Activated B cell treated with CpG ODN at 0.5 μM for 24 hours (primary cell): ENCODE results near the gene PTGR2. TPM values are rescaled to one million over a fixed set of nuclear protein-coding genes. Genes with fewer than 3 reads are reported as not detected.

Experiments
- ATAC-seq: fragments of 200-7000 bp; cut with Tn5 transposase; one replicate; pipeline ENCODE4 v1.10.0; 2021; ENCODE audit warnings: low read depth, mild to moderate bottlenecking, moderate library complexity
- CTCF ChIA-PET: fragments of 350-600 bp; sonication (Branson Sonifier 250); formaldehyde crosslinking; loops from one replicate; lab custom pipeline; 2021; ENCODE audit warnings: antibody characterized with exemption; lab: Charles Lee
- POLR2A ChIA-PET: fragments of 350-600 bp; sonication (Branson Sonifier 250); formaldehyde crosslinking; loops from one replicate; lab custom pipeline; 2021; ENCODE audit warnings: antibody characterized with exemption; lab: Charles Lee
- DNase-seq: peaks from one replicate; pipeline ENCODE4 v3.0.0; 2022
- H3K27ac Mint-ChIP-seq: one replicate; pipeline ENCODE4 v1.8.0; 2020; ENCODE audit warnings: mixed read lengths
- H3K27me3 Mint-ChIP-seq: one replicate; pipeline ENCODE4 v1.8.0; 2021; ENCODE audit warnings: mixed read lengths
- H3K36me3 Mint-ChIP-seq: one replicate; pipeline ENCODE4 v1.8.0; 2021; ENCODE audit warnings: low read depth, mixed read lengths
- H3K4me1 Mint-ChIP-seq: one replicate; pipeline ENCODE4 v1.8.0; 2021; ENCODE audit warnings: mixed read lengths
- H3K4me3 Mint-ChIP-seq: one replicate; pipeline ENCODE4 v1.8.0; 2020; ENCODE audit warnings: mild to moderate bottlenecking, mixed read lengths
- H3K9me3 Mint-ChIP-seq: one replicate; pipeline ENCODE4 v1.8.0; 2020; ENCODE audit warnings: mixed read lengths
- intact Hi-C: fragments of 100-400 bp; cut with micrococcal nuclease; formaldehyde crosslinking; loops from one replicate; pipeline ENCODE4 v1.15.1; 2024
- total RNA-seq: library from RNA; stranded (reverse); gene quantifications from 2 replicates; pipeline ENCODE4 v1.2.3, GENCODE V29; 2022
- TF ChIP-seq, protein P1 (sequence below): fragments of 200-600 bp; IDR thresholded peaks from one replicate; pipeline ENCODE4 v1.8.0; 2022; ENCODE audit warnings: antibody characterized with exemption, mild to moderate bottlenecking

PTGR2 gene
- total RNA-seq, 1 donor from 2014 or later, result 4.8 TPM

DNA sequence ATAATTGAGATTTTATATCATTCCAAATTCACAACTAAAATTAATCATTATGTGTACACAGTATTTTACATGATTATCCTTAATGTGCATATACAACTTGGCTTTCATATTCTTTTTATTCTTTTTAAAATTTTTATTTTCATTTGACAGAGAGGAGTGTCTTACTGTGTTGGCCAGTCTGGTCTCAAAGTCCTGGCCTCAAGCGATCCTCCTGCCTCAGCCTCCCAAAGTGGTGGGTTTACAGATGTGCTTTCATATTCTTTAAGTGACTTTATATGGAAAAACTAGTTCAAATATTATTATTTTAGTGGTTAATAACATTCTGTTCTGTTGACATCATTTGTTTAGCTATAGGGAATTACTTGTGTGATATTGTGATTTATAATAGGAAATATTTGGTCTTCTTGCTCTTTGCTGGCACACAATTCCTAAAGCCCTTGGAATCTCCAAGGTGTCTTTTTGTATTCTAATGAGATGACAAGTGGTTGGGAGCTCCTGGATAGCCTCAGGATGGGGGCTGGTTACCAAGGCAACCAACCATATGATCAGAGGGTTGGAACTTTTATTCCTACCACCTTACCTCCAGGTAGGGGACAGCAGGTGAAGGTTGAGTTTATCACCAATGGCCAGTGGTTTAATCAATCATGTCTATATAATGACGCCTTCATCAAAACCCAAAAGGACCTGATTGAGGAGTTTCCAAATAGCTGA is 19.0 kb downstream of the PTGR2 start:
- CTCF ChIA-PET, result no interaction called here
- no peak overlapping the region for H3K4me3 Mint-ChIP-seq
- H3K27me3 Mint-ChIP-seq, result no peaks in the 10 kb centered on the region
- no peak overlapping the region for H3K27ac Mint-ChIP-seq
- no peak for DNase-seq
- ATAC-seq, result no peak
- intact Hi-C loops, result no loop called here
- H3K4me1 Mint-ChIP-seq, result no peaks in the 10 kb centered on the region
- TF ChIP-seq, protein P1, sequence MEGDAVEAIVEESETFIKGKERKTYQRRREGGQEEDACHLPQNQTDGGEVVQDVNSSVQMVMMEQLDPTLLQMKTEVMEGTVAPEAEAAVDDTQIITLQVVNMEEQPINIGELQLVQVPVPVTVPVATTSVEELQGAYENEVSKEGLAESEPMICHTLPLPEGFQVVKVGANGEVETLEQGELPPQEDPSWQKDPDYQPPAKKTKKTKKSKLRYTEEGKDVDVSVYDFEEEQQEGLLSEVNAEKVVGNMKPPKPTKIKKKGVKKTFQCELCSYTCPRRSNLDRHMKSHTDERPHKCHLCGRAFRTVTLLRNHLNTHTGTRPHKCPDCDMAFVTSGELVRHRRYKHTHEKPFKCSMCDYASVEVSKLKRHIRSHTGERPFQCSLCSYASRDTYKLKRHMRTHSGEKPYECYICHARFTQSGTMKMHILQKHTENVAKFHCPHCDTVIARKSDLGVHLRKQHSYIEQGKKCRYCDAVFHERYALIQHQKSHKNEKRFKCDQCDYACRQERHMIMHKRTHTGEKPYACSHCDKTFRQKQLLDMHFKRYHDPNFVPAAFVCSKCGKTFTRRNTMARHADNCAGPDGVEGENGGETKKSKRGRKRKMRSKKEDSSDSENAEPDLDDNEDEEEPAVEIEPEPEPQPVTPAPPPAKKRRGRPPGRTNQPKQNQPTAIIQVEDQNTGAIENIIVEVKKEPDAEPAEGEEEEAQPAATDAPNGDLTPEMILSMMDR, result no peak
- POLR2A ChIA-PET, result interaction anchor here (0.7 kb wide), 1 partner anchor 80 kb away, joined by 4 read pairs; no protein-coding TSS in a partner anchor
- no peaks in the 10 kb centered on the region for H3K9me3 Mint-ChIP-seq
- H3K36me3 Mint-ChIP-seq, result peaks cover 4% of the 10 kb centered on the region

DNA sequence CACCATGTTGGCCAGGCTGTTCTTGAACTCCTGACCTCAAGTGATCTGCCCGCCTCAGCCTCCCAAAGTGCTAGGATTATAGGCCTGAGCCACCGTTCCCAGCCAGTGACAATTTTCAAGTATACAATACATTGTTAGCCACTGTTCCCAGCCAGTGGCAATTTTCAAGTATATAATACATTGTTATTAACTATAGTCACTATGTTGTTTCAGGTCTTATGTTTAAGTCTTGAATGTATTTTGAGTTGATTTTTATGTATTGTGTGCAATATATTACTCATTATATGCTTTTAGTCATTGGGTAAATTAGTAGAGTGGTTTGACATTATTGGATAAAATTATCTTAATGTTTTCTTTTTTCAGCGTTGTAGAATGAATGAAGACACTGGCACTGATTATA is 22.0 kb downstream of the PTGR2 start:
- H3K9me3 Mint-ChIP-seq, result no peaks in the 10 kb centered on the region

GRCh38 chr14:73877790-73878189 is 26.2 kb downstream of the PTGR2 start:
- ChIA-PET POLR2A (interaction anchor here (0.7 kb wide), 1 partner anchor 9 kb away, joined by 4 read pairs; the partner anchor contains the start of gene ZNF410), CTCF (no interaction called here)
- Mint-ChIP-seq H3K36me3 (peaks cover 4% of the 10 kb centered on the region), H3K9me3 (no peaks in the 10 kb centered on the region), H3K4me3 (no peak overlapping the region), H3K27me3 (no peaks in the 10 kb centered on the region), H3K27ac (no peak overlapping the region), H3K4me1 (no peaks in the 10 kb centered on the region)
- TF ChIP-seq, protein P1, result no peak
- no peak for ATAC-seq
- intact Hi-C loops, result no loop called here
- DNase-seq, result no peak

More for the DNA sequence above, 22.0 kb downstream of the PTGR2 start:
- peaks cover 4% of the 10 kb centered on the region for H3K36me3 Mint-ChIP-seq
- POLR2A ChIA-PET, result no interaction called here
- no peak for ATAC-seq
- no peak overlapping the region for H3K4me3 Mint-ChIP-seq
- DNase-seq, result no peak
- CTCF ChIA-PET, result no interaction called here
- intact Hi-C loops, result no loop called here
- TF ChIP-seq, protein P1, result no peak
- no peak overlapping the region for H3K27ac Mint-ChIP-seq
- no peaks in the 10 kb centered on the region for H3K27me3 Mint-ChIP-seq
- no peaks in the 10 kb centered on the region for H3K4me1 Mint-ChIP-seq

- intact Hi-C loops, result no loop called here
- CTCF ChIA-PET, result no interaction called here
- ATAC-seq (no peak), DNase-seq (no peak)
- H3K27ac Mint-ChIP-seq, result no peak overlapping the region
- H3K4me3 Mint-ChIP-seq, result no peak overlapping the region
- POLR2A ChIA-PET, result interaction anchor here (0.7 kb wide), 1 partner anchor 8 kb away, joined by 4 read pairs; the partner anchor contains the start of gene ZNF410
- H3K9me3 Mint-ChIP-seq, result no peaks in the 10 kb centered on the region
- H3K4me1 Mint-ChIP-seq, result no peaks in the 10 kb centered on the region
- H3K36me3 Mint-ChIP-seq, result peaks cover 4% of the 10 kb centered on the region
- no peaks in the 10 kb centered on the region for H3K27me3 Mint-ChIP-seq
- TF ChIP-seq, protein P1, result no peak
Measured at GRCh38 chr14:73878436-73878835, 26.8 kb downstream of the PTGR2 start.

- ChIA-PET CTCF (no interaction called here), POLR2A (no interaction called here)
- DNase-seq, result no peak
- no peaks in the 10 kb centered on the region for H3K4me1 Mint-ChIP-seq
- H3K27ac Mint-ChIP-seq, result no peak overlapping the region
- H3K4me3 Mint-ChIP-seq, result no peak overlapping the region
- ATAC-seq, result no peak
- TF ChIP-seq, protein P1, result no peak
- no peaks in the 10 kb centered on the region for H3K9me3 Mint-ChIP-seq
- intact Hi-C loops, result no loop called here
- H3K36me3 Mint-ChIP-seq, result peaks cover 4% of the 10 kb centered on the region
- H3K27me3 Mint-ChIP-seq, result no peaks in the 10 kb centered on the region
Measured at GRCh38 chr14:73879027-73879426, 27.4 kb downstream of the PTGR2 start.
